Measurements from ENCODE around the gene ALKAL2. TPM values are rescaled to one million over a fixed set of nuclear protein-coding genes. Genes with fewer than 3 reads are reported as not detected.

Gene ALKAL2
- total and polyA plus RNA-seq, 2 of the 13 experiments (the other 11 are each of a cell fraction or from before 2014, with no cell fraction given): 0.22 to 1.7 TPM

- ATAC-seq: no peak
- Histone ChIP-seq H3K79me2 (ENCODE audit: insufficient read depth, low read length) (no peaks in the 10 kb centered on the region), H3K4me3 (replicated peaks in 1 of 3; ENCODE audit: insufficient read depth in 1 of 3, low read depth in 2 of 3, low read length in 3 of 3) (no peak overlapping the region), H3K4me1 (ENCODE audit: insufficient read depth, low read length) (peaks cover 23% of the 10 kb centered on the region), H3K9me3 (ENCODE audit: low read length) (no peaks in the 10 kb centered on the region), H3K27ac (ENCODE audit: extremely low read length, insufficient read depth, low read length) (no peak overlapping the region), H3K27me3 (ENCODE audit: control insufficient read depth in 1 of 2, insufficient read depth in 2 of 2, low read length in 2 of 2) (no peaks in the 10 kb centered on the region), H2AFZ (ENCODE audit: low read length) (no peak overlapping the region), H4K20me1 (ENCODE audit: insufficient read depth, low read length) (no peaks in the 10 kb centered on the region), H3K4me2 (ENCODE audit: low read depth, low read length) (no peak overlapping the region), H3K36me3 (replicated peaks in 1 of 2; ENCODE audit: control insufficient read depth in 1 of 2, insufficient read depth in 2 of 2, low read length in 2 of 2) (peaks cover 0 to 12% of the 10 kb centered on the region in 2 experiments; a peak in 1 of 5 replicates), H3K9ac (ENCODE audit: insufficient read depth, low read depth, low read length) (no peak overlapping the region)
- POLR2A ChIA-PET: no interaction called here
- FAIRE-seq: no peak
- TF ChIP-seq, protein P1, sequence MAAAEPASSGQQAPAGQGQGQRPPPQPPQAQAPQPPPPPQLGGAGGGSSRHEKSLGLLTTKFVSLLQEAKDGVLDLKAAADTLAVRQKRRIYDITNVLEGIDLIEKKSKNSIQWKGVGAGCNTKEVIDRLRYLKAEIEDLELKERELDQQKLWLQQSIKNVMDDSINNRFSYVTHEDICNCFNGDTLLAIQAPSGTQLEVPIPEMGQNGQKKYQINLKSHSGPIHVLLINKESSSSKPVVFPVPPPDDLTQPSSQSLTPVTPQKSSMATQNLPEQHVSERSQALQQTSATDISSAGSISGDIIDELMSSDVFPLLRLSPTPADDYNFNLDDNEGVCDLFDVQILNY (CRISPR knock-in tag; conservative IDR thresholded peaks at IDR 0.05): no peak
- TF ChIP-seq AKAP8 (CRISPR knock-in tag; IDR thresholded peaks at IDR 0.05) (no peak), ZNF431 (CRISPR knock-in tag; IDR thresholded peaks at IDR 0.05; ENCODE audit: borderline replicate concordance, low read depth) (no peak), MAZ (IDR thresholded peaks at IDR 0.05; ENCODE audit: borderline replicate concordance, low read depth, low read length) (no peak), MAZ (CRISPR knock-in tag; IDR thresholded peaks at IDR 0.05; ENCODE audit: low read depth) (no peak), ZNF629 (CRISPR knock-in tag; conservative IDR thresholded peaks at IDR 0.05) (no peak), ETS1 (CRISPR knock-in tag; IDR thresholded peaks at IDR 0.05) (no peak), RORA (CRISPR knock-in tag; IDR thresholded peaks at IDR 0.05) (no peak), KLF6 (CRISPR knock-in tag; IDR thresholded peaks at IDR 0.05) (no peak), ZNF720 (CRISPR knock-in tag; IDR thresholded peaks at IDR 0.05) (no peak), ZMYM2 (CRISPR knock-in tag; IDR thresholded peaks at IDR 0.05) (no peak), CCDC6 (CRISPR knock-in tag; IDR thresholded peaks at IDR 0.05) (no peak), ZNF274 (CRISPR knock-in tag; IDR thresholded peaks at IDR 0.05) (no peak), AHR (CRISPR knock-in tag; IDR thresholded peaks at IDR 0.05) (no peak), ZNF296 (CRISPR knock-in tag; conservative IDR thresholded peaks at IDR 0.05) (no peak), FOXP1 (IDR thresholded peaks at IDR 0.05) (no peak), FOXP1 (CRISPR knock-in tag; IDR thresholded peaks at IDR 0.05) (no peak), FLYWCH1 (CRISPR knock-in tag; IDR thresholded peaks at IDR 0.05) (no peak), NFE2L2 (IDR thresholded peaks at IDR 0.05; ENCODE audit: low read length) (no peak), SIN3A (IDR thresholded peaks at IDR 0.05; ENCODE audit: borderline replicate concordance, low read depth, low read length) (no peak)
- TF ChIP-seq, protein P2, sequence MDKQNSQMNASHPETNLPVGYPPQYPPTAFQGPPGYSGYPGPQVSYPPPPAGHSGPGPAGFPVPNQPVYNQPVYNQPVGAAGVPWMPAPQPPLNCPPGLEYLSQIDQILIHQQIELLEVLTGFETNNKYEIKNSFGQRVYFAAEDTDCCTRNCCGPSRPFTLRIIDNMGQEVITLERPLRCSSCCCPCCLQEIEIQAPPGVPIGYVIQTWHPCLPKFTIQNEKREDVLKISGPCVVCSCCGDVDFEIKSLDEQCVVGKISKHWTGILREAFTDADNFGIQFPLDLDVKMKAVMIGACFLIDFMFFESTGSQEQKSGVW (CRISPR knock-in tag; IDR thresholded peaks at IDR 0.05; ENCODE audit: borderline replicate concordance): no peak
- TF ChIP-seq, protein P3, sequence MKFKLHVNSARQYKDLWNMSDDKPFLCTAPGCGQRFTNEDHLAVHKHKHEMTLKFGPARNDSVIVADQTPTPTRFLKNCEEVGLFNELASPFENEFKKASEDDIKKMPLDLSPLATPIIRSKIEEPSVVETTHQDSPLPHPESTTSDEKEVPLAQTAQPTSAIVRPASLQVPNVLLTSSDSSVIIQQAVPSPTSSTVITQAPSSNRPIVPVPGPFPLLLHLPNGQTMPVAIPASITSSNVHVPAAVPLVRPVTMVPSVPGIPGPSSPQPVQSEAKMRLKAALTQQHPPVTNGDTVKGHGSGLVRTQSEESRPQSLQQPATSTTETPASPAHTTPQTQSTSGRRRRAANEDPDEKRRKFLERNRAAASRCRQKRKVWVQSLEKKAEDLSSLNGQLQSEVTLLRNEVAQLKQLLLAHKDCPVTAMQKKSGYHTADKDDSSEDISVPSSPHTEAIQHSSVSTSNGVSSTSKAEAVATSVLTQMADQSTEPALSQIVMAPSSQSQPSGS (CRISPR knock-in tag; IDR thresholded peaks at IDR 0.05): no peak
- intact Hi-C loops (cut with micrococcal nuclease; ENCODE audit: unreplicated experiment): no loop called here
- no TSS peak for BruUV-seq (replicated peaks)
- WGBS (ENCODE audit: low lambda C conversion rate): 91% methylated on average over 5 of the region's 5 CpGs
- in situ Hi-C loops (cut with HindIII; ENCODE audit: extremely low pct_ligation_motif_present, low pct_unique_long_range_greater_than_20kb): no loop called here
- CTCF ChIA-PET (ENCODE audit: low intra/inter-chr PET ratio, low total read pairs): no interaction called here
- DNase-seq (ENCODE audit: low spot score): no peak
These were observed 49.0 kb downstream of the ALKAL2 start for GRCh38 chr2:238869-239268.

Data from HepG2 (cell line).